Measurements from ENCODE around the gene FHOD1.

DNA sequence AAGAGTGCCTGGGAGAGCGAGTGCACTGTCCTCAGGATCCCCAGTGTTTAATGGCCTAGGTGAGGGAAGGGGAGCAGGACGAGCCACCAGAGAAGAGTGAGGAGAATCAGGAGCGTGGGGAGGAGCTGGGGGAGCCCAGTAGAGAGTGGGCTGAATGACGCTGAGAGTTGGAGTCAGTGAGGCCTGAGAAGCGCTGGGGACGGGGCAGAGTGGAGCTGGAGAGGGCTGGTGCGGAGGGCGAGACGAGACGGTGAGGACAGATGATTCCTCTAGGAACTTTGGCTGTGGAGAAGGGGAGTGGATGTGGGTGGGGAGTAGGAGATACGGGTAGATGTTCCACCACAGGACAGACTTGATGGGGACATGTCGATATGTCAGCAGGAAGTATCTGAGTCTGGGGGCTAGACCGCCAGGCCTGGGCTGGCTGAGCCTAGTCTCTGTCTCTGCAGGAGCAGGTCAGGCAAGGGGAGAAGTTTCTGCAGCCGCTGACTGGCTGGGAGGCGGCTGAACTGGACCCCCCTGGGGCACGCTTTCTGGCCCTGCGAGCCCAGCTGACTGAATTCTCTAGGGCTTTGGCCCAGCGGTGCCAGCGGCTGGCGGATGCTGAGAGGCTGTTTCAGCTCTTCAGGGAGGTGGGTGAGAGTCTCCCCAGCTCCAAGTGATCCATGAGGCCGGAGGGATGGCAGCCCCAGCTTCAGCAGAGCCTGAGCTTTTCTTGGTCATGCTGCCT lies 36.7 kb upstream of the FHOD1 start:
- TF ChIP-seq SMC3 (IDR thresholded peaks at IDR 0.05; ENCODE audit: low read depth, low read length): no peak
- no peak for TF ChIP-seq NFIC (IDR thresholded peaks at IDR 0.05; ENCODE audit: borderline replicate concordance)
- TF ChIP-seq YY1 (IDR thresholded peaks at IDR 0.05; ENCODE audit: low read depth): no peak
- TF ChIP-seq, protein P1, sequence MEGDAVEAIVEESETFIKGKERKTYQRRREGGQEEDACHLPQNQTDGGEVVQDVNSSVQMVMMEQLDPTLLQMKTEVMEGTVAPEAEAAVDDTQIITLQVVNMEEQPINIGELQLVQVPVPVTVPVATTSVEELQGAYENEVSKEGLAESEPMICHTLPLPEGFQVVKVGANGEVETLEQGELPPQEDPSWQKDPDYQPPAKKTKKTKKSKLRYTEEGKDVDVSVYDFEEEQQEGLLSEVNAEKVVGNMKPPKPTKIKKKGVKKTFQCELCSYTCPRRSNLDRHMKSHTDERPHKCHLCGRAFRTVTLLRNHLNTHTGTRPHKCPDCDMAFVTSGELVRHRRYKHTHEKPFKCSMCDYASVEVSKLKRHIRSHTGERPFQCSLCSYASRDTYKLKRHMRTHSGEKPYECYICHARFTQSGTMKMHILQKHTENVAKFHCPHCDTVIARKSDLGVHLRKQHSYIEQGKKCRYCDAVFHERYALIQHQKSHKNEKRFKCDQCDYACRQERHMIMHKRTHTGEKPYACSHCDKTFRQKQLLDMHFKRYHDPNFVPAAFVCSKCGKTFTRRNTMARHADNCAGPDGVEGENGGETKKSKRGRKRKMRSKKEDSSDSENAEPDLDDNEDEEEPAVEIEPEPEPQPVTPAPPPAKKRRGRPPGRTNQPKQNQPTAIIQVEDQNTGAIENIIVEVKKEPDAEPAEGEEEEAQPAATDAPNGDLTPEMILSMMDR (IDR thresholded peaks at IDR 0.05): no peak
- TF ChIP-seq MXI1 (IDR thresholded peaks at IDR 0.05; ENCODE audit: low read depth, low read length): no peak
- no peak for TF ChIP-seq TAF1 (IDR thresholded peaks at IDR 0.05; ENCODE audit: borderline replicate concordance, low read depth, low read length)
- TF ChIP-seq JUND (IDR thresholded peaks at IDR 0.05): no peak
- no peak for TF ChIP-seq EP300 (IDR thresholded peaks at IDR 0.05; ENCODE audit: borderline replicate concordance in 1 of 2, low read depth in 1 of 2, low read length in 1 of 2)
- TF ChIP-seq RAD21 (IDR thresholded peaks at IDR 0.05; ENCODE audit: low read length): no peak
- no peak for TF ChIP-seq GABPA (IDR thresholded peaks at IDR 0.05; ENCODE audit: low read depth)
- TF ChIP-seq POLR2AphosphoS5 (IDR thresholded peaks at IDR 0.05; ENCODE audit: low read depth, low read length): no peak
